ENCODE measurements around the gene OR13G1.

DNA sequence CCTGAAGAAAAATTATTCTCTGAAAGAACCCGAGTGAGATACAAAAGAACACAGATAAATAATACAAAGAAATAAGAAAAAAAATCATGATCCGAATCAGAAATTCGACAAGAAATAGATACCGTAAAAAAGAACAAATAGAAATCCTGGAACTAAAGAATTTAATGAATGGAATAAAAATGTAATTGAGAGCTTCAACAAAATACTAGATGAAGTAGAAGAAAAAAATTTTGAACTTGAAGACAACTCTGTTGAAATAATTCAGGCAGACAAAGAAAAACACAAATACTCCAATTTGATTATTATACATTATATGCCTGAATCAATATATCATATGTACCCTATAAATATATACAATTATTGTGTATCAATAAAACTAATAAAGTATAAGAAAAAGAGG lies 41.7 kb upstream of the OR13G1 start:
- TF ChIP-seq POLR2AphosphoS5 (IDR thresholded peaks at IDR 0.05) (no peak), POLR2A (IDR thresholded peaks at IDR 0.05) (no peak)
- TF ChIP-seq, protein P1, sequence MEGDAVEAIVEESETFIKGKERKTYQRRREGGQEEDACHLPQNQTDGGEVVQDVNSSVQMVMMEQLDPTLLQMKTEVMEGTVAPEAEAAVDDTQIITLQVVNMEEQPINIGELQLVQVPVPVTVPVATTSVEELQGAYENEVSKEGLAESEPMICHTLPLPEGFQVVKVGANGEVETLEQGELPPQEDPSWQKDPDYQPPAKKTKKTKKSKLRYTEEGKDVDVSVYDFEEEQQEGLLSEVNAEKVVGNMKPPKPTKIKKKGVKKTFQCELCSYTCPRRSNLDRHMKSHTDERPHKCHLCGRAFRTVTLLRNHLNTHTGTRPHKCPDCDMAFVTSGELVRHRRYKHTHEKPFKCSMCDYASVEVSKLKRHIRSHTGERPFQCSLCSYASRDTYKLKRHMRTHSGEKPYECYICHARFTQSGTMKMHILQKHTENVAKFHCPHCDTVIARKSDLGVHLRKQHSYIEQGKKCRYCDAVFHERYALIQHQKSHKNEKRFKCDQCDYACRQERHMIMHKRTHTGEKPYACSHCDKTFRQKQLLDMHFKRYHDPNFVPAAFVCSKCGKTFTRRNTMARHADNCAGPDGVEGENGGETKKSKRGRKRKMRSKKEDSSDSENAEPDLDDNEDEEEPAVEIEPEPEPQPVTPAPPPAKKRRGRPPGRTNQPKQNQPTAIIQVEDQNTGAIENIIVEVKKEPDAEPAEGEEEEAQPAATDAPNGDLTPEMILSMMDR (IDR thresholded peaks at IDR 0.05): no peak

Data from gastroesophageal sphincter (tissue), 3 donors.